ENCODE results near the gene SOWAHA.

GRCh38 chr5:132773601-132774355, 39.3 kb upstream of the SOWAHA start:
- TF ChIP-seq POLR2A (IDR thresholded peaks at IDR 0.05; ENCODE audit: low read length) (no peak), GATA1 (IDR thresholded peaks at IDR 0.05; ENCODE audit: low read depth, low read length) (no peak)
